Heart left ventricle (tissue), 13 donors: ENCODE data around the gene DTX2.
"Not testable (repeated sequence)": the region's sequence is repeated elsewhere in the genome, so short reads cannot be mapped to it uniquely, and the experiment has no call there.

Source experiments
- CTCF ChIP-seq, 12 donors: fragments of 200-600 bp; sonication (generic) in 4 of 12; IDR thresholded peaks; one replicate each; pipeline versions ENCODE4 v1.5.0 to v1.8.0; 2018 to 2022; ENCODE audit warnings: antibody characterized with exemption in 12 of 12, mild to moderate bottlenecking in 5 of 12
- POLR2A ChIP-seq, 2 donors: fragments of 450-650 bp; IDR thresholded peaks; one replicate each; pipeline ENCODE4 v1.6.1; 2017; ENCODE audit warnings: antibody characterized with exemption in 2 of 2, mild to moderate bottlenecking in 2 of 2, moderate library complexity in 2 of 2
- donor health status: ischemic (EF 13 %, LVEDD 7.1; RV severe dilation, severe dysfunction).
- donor health status: DM: no; HTN: yes; CAD: no.
- donor health status: DM: no; HTN: no; CAD: no.
- donor health status: ischemic (EF 25% LVEDD 6.9; RV normal size, moderate dysfunction).
- donor health status: ischemic (EF 25% LVEDD 5.7; RV mildly dilated, moderate dysfunction).
- donor health status: ischemic (EF 35%, LVEDD 5.7; RV mildly dilated, moderate dysfunction).
- donor health status: nonischemic (EF 11% LVEDD 7.7; RV severe dilation, severe dysfunction).
- donor health status: DM: yes; HTN: yes; CAD: no.
- donor health status: PGD.
- donor health status: ischemic (EF 29% LVEDD 5.4; RV normal size, mild dysfunction).
- donor health status: nonischemic (EF 23%, LVEDD 6.1; RV moderate dilation, normal function).

- not testable (repeated sequence) for TF ChIP-seq CTCF, POLR2A (IDR thresholded peaks at IDR 0.05)
These were observed 25.1 kb downstream of the DTX2 start for GRCh38 chr7:76486618-76487017.
